Tibial nerve (tissue), 4 donors: ENCODE measurements around the gene TK2. TPM values are rescaled to one million over a fixed set of nuclear protein-coding genes. Genes with fewer than 3 reads are reported as not detected.

Experiments
- DNase-seq, 2 donors: peaks; one replicate each; pipeline ENCODE4 v3.0.0-alpha.2; 2019; ENCODE audit warnings: low spot score in 2 of 2
- H3K27ac ChIP-seq, 4 donors: fragments of 200-600 bp; sonication (generic) in 3 of 4; one replicate each; pipeline ENCODE4 v1.5.1; 2017 to 2019; ENCODE audit warnings: mild to moderate bottlenecking in 1 of 4
- H3K27me3 ChIP-seq, 2 donors: fragments of 200-600 bp; sonication (generic) in 1 of 2; one replicate each; pipeline versions ENCODE4 v1.5.1 to v1.6.0; 2017 to 2019
- H3K36me3 ChIP-seq, 3 donors: fragments of 200-600 bp; sonication (generic); one replicate each; pipeline ENCODE4 v1.5.1; 2018 to 2019
- H3K4me1 ChIP-seq, 4 donors: fragments of 200-600 bp; sonication (generic) in 3 of 4; one replicate each; pipeline ENCODE4 v1.5.1; 2017 to 2019
- H3K4me3 ChIP-seq, 4 donors: fragments of 200-600 bp; sonication (generic) in 3 of 4; one replicate each; pipeline ENCODE4 v1.5.1; 2017 to 2019; ENCODE audit warnings: mild to moderate bottlenecking in 1 of 4, moderate library complexity in 1 of 4
- H3K9me3 ChIP-seq, 4 donors: fragments of 200-600 bp; sonication (generic) in 3 of 4; one replicate each; pipeline ENCODE4 v1.5.1; 2017 to 2019
- EP300 ChIP-seq, 2 donors: sonication (generic); formaldehyde crosslinking; IDR thresholded peaks; one replicate each; pipeline ENCODE4 v1.6.1; 2017; ENCODE audit warnings: antibody characterized with exemption in 2 of 2, mild to moderate bottlenecking in 1 of 2
- POLR2A ChIP-seq, 2 donors: fragments of 450-650 bp; IDR thresholded peaks; one replicate each; pipeline ENCODE4 v1.6.1; 2017; ENCODE audit warnings: antibody characterized with exemption in 2 of 2, mild to moderate bottlenecking in 2 of 2, moderate library complexity in 2 of 2
- WGBS, 2 donors: methylation state at CpG; one replicate each; pipeline ENCODE4 v1.1.5; 2018; 5-methylcytosine and 5-hydroxymethylcytosine counted together
- total RNA-seq, 4 donors: library from RNA; depleted of rRNA; stranded (reverse); fragments of >200 nt; gene quantifications; one replicate each; pipeline ENCODE4 v1.1.0, GENCODE V29; 2016
- TF ChIP-seq, protein P1 (sequence below), 5 experiments: fragments of 200-600 bp in 3 of 5; fragments of 450-650 bp in 2 of 5; sonication (generic) in 3 of 5; IDR thresholded peaks; one replicate each; pipeline ENCODE4 v1.5.1; 2016 to 2019; ENCODE audit warnings: antibody characterized with exemption in 5 of 5, mild to moderate bottlenecking in 3 of 5, moderate library complexity in 2 of 5

TK2 gene
- total RNA-seq, 4 donors from 2014 or later, result 42.3 to 81.8 (median 64.7) TPM

DNA sequence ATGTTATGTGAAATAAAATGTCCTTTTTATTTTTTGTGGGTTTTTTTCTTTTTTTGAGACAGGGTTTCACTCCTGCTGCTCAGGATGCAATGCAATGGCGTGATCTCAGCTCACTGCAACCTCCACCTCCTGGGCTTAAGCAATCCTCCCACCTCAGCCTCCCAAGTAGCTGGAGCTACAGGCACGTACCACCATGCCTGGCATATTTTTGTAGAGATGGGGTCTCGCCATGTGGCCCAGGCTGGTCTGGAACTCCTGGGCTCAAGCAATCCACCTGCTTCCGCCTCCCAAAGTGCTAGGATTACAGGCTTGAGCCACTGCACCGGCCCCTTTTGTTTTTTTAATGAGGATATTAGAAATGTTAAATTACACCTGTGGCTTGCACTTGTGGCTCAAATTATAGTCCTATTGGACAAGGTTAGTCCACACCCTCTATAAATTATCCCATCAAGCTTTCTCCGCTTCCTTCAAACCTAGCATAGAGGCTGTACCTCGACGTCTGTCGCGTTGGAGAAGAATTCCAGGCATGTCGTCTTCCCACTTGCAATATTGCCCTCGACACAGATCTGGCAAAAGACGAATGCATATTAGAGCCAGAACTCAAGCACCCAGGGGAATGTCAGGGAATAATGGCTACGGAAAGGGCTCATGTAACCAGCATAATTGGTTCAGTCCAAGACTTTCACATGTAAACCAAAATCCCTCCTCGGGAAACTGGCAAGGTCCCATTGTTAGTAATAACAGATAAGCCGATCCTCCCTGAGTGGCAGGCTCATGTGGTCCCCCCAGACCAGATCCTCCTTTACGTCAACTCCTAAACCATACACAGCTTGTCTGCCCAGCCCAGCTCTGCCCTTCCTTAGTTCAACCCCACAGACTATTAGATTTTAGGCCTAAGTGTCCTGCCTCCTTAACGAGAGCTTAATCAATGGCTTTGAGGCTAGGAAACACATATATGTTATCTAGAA lies 8.2 kb downstream of the TK2 start:
- TF ChIP-seq EP300 (IDR thresholded peaks at IDR 0.05) (no peak), POLR2A (IDR thresholded peaks at IDR 0.05) (no peak)
- TF ChIP-seq, protein P1, sequence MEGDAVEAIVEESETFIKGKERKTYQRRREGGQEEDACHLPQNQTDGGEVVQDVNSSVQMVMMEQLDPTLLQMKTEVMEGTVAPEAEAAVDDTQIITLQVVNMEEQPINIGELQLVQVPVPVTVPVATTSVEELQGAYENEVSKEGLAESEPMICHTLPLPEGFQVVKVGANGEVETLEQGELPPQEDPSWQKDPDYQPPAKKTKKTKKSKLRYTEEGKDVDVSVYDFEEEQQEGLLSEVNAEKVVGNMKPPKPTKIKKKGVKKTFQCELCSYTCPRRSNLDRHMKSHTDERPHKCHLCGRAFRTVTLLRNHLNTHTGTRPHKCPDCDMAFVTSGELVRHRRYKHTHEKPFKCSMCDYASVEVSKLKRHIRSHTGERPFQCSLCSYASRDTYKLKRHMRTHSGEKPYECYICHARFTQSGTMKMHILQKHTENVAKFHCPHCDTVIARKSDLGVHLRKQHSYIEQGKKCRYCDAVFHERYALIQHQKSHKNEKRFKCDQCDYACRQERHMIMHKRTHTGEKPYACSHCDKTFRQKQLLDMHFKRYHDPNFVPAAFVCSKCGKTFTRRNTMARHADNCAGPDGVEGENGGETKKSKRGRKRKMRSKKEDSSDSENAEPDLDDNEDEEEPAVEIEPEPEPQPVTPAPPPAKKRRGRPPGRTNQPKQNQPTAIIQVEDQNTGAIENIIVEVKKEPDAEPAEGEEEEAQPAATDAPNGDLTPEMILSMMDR (IDR thresholded peaks at IDR 0.05), result no peak
- Histone ChIP-seq H3K4me1 (peaks cover 0 to 6% (median 2%) of the 10 kb centered on the region in 4 donors), H3K27me3 (no peaks in the 10 kb centered on the region), H3K27ac (no peak overlapping the region), H3K9me3 (no peaks in the 10 kb centered on the region), H3K36me3 (peaks cover 0 to 85% (median 0%) of the 10 kb centered on the region in 3 donors), H3K4me3 (no peak overlapping the region)
- 74 to 76% methylated on average over 18 of the region's 18 CpGs for WGBS, 2 donors
- DNase-seq, result no peak

DNA sequence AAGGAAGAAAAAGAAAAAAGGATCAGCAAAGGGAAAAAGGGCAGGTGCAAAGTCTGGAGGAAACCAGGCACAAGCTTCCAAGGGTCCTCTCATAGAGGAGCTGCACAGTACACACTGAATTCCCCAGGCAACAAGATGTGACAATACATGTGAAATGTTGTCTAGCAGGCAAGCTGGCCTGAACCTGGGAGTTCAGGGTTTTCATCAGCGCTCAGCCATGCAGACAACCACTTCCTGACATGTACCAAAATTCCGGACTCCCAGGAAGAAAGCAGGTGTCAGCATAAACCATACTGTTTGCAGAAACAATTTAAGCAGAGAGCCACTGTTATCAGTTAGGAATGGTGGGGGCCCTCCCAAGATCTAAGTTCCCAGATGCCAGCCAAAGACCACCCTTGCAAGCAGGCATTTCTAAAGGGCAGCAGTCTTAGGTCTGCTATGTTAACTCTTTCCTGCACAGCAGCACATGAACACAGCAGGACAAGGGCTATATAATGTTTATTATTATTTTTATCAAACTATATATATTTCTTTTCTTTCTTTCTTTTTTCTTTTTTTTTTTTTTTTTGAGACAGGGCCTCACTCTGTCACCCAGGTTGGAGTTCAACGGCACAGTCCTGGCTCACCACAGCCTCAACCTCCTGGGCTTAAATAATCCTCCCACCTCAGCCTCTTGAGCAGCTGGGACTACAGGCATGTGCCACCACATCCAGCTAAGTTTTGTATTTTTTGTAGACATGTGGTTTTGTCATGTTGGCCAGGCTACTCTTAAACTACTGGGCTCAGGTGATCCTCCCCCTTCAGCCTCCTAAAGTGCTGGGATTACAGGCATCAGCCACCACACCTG lies 10.1 kb downstream of the TK2 start:
- H3K4me1 ChIP-seq, result peaks cover 0 to 5% (median 2%) of the 10 kb centered on the region in 4 donors
- TF ChIP-seq EP300 (IDR thresholded peaks at IDR 0.05) (no peak), POLR2A (IDR thresholded peaks at IDR 0.05) (no peak)
- TF ChIP-seq, protein P1 (IDR thresholded peaks at IDR 0.05), result no peak
- H3K36me3 ChIP-seq, result peaks cover 0 to 88% (median 0%) of the 10 kb centered on the region in 3 donors
- no peak overlapping the region for H3K4me3 ChIP-seq
- 88 to 98% methylated on average over 3 of the region's 3 CpGs for WGBS, 2 donors
- no peaks in the 10 kb centered on the region for H3K27me3 ChIP-seq
- no peak overlapping the region for H3K27ac ChIP-seq
- no peaks in the 10 kb centered on the region for H3K9me3 ChIP-seq
- DNase-seq, result no peak

DNA sequence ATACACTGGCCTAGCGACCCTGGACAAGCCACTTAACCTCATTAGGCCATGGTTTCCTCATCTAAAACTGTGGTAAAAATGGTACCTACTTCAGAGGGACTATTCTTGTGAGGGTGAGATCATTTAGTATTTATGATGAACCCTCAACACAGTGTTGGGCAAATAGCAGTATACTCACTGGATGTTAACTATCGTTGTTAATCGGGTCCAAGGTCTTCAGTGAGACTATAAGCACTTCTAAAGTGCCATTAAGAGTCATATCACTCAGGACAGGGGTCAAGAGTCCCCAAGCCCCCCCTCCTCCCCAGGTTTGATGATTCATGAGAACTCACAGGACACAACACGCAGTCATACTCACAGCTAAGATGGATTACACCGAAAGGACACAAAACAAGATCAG lies 11.0 kb downstream of the TK2 start:
- Histone ChIP-seq H3K27ac (no peak overlapping the region), H3K4me1 (peaks cover 0 to 5% (median 2%) of the 10 kb centered on the region in 4 donors), H3K9me3 (no peaks in the 10 kb centered on the region), H3K36me3 (peaks cover 0 to 88% (median 0%) of the 10 kb centered on the region in 3 donors), H3K27me3 (no peaks in the 10 kb centered on the region), H3K4me3 (no peak overlapping the region)
- DNase-seq, result no peak
- TF ChIP-seq, protein P1 (IDR thresholded peaks at IDR 0.05), result no peak
- TF ChIP-seq EP300 (IDR thresholded peaks at IDR 0.05) (no peak), POLR2A (IDR thresholded peaks at IDR 0.05) (no peak)
- 84 to 91% methylated on average over 5 of the region's 5 CpGs for WGBS, 2 donors

DNA sequence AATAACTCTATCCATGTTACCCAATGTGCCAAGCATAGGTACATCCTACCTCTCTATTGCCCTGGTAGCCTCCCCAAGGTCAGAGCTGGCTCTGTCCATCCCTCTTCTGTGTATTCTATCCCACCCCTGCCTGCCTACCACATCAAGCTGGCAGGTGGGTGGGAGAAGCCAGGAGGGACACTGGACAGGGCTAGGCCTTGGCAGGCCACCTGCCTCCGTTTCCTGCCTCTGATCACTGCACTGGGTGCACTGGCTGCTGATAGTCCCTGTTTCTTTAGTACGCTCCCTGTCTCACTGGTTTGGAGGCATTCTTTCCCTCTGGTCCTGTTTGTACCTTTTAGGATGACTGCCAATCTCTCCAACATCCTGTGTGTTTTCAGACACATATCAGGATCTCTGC lies 12.7 kb downstream of the TK2 start:
- peaks cover 0 to 92% (median 0%) of the 10 kb centered on the region in 3 donors for H3K36me3 ChIP-seq
- TF ChIP-seq POLR2A (IDR thresholded peaks at IDR 0.05) (no peak), EP300 (IDR thresholded peaks at IDR 0.05) (no peak)
- TF ChIP-seq, protein P1 (IDR thresholded peaks at IDR 0.05), result no peak

More for the DNA sequence above, 12.7 kb downstream of the TK2 start:
- Histone ChIP-seq H3K27me3 (no peaks in the 10 kb centered on the region), H3K4me1 (peaks cover 0 to 4% (median under 1%) of the 10 kb centered on the region in 4 donors), H3K9me3 (no peaks in the 10 kb centered on the region), H3K27ac (no peak overlapping the region), H3K4me3 (no peak overlapping the region)
- DNase-seq, result no peak
- 92 to 100% methylated on average over 2 of the region's 2 CpGs for WGBS, 2 donors
